T-helper 1 cell treated with Interleukin-12 subunit alpha and Interleukin-12 subunit beta and Interleukin-4 antibody, amounts not matched to agents 30 μg/mL and 1 μg/mL, for 36 hours (primary cell): ENCODE measurements around the gene EHBP1.
"Not testable (repeated sequence)": the region's sequence is repeated elsewhere in the genome, so short reads cannot be mapped to it uniquely, and the experiment has no call there.

Source experiments
- H3K27ac Mint-ChIP-seq: one replicate; pipeline ENCODE4 v1.8.0; 2021; ENCODE audit warnings: mild to moderate bottlenecking, mixed read lengths
- H3K27me3 Mint-ChIP-seq: one replicate; pipeline ENCODE4 v1.8.0; 2021; ENCODE audit warnings: low read depth, mixed read lengths
- H3K36me3 Mint-ChIP-seq: one replicate; pipeline ENCODE4 v1.8.0; 2021; ENCODE audit warnings: low read depth, mixed read lengths
- H3K4me1 Mint-ChIP-seq: one replicate; pipeline ENCODE4 v1.8.0; 2021; ENCODE audit warnings: low read depth, mixed read lengths
- H3K4me3 Mint-ChIP-seq: one replicate; pipeline ENCODE4 v1.8.0; 2021; ENCODE audit warnings: mild to moderate bottlenecking, moderate library complexity, mixed read lengths
- H3K9me3 Mint-ChIP-seq: one replicate; pipeline ENCODE4 v1.8.0; 2021; ENCODE audit warnings: mixed read lengths

EHBP1 gene

GRCh38 chr2:63064661-63065060, 359.1 kb downstream of the EHBP1 start:
- Mint-ChIP-seq H3K27ac (no peak overlapping the region), H3K36me3 (peaks cover 2% of the 10 kb centered on the region), H3K9me3 (peaks cover 5% of the 10 kb centered on the region), H3K4me3 (no peak overlapping the region), H3K27me3 (peaks cover 69% of the 10 kb centered on the region), H3K4me1 (peaks cover 3% of the 10 kb centered on the region)

GRCh38 chr2:63066265-63066664, 360.8 kb downstream of the EHBP1 start:
- H3K4me3 Mint-ChIP-seq, result no peak overlapping the region
- H3K27ac Mint-ChIP-seq, result no peak overlapping the region
- H3K36me3 Mint-ChIP-seq, result no peaks in the 10 kb centered on the region
- peaks cover 55% of the 10 kb centered on the region for H3K27me3 Mint-ChIP-seq
- no peaks in the 10 kb centered on the region for H3K9me3 Mint-ChIP-seq
- H3K4me1 Mint-ChIP-seq, result no peaks in the 10 kb centered on the region

- no peaks in the 10 kb centered on the region for H3K9me3 Mint-ChIP-seq
- H3K4me3 Mint-ChIP-seq, result no peak overlapping the region
- no peaks in the 10 kb centered on the region for H3K36me3 Mint-ChIP-seq
- no peaks in the 10 kb centered on the region for H3K4me1 Mint-ChIP-seq
- H3K27ac Mint-ChIP-seq, result no peak overlapping the region
- peaks cover 50% of the 10 kb centered on the region for H3K27me3 Mint-ChIP-seq
Measured at GRCh38 chr2:63066838-63067237, 361.3 kb downstream of the EHBP1 start.

DNA sequence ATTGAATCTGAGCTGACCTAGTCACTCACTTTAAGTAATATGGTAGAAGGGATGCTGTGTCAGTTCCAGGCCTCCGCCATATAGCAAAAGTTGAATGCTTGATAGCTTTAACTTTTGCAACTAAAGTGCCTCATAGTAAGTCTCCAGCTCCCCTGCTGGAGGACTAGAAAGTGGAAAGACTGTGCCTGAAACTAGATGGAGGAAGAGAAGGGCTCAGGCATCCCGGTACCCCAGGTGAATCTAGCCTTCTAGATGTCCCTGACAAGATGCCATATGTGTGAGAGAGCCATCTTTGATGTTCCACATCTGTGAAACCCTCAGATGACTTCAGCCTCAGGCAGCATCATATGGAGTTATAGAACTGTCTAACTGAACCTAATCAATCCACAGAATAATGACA, 366.2 kb downstream of the EHBP1 start:
- no peaks in the 10 kb centered on the region for H3K4me1 Mint-ChIP-seq
- no peak overlapping the region for H3K4me3 Mint-ChIP-seq
- H3K36me3 Mint-ChIP-seq, result no peaks in the 10 kb centered on the region
- H3K9me3 Mint-ChIP-seq, result no peaks in the 10 kb centered on the region
- H3K27me3 Mint-ChIP-seq, result peaks cover 14% of the 10 kb centered on the region
- H3K27ac Mint-ChIP-seq, result no peak overlapping the region

GRCh38 chr2:63073994-63074393, 368.5 kb downstream of the EHBP1 start:
- Mint-ChIP-seq H3K27ac (no peak overlapping the region), H3K4me3 (no peak overlapping the region), H3K4me1 (no peaks in the 10 kb centered on the region), H3K27me3 (peaks cover 4% of the 10 kb centered on the region), H3K36me3 (no peaks in the 10 kb centered on the region), H3K9me3 (no peaks in the 10 kb centered on the region)

GRCh38 chr2:63074399-63074798, 368.9 kb downstream of the EHBP1 start:
- not testable (repeated sequence) for H3K27me3 Mint-ChIP-seq, H3K27ac Mint-ChIP-seq, H3K36me3 Mint-ChIP-seq, H3K4me1 Mint-ChIP-seq, H3K9me3 Mint-ChIP-seq, H3K4me3 Mint-ChIP-seq

DNA sequence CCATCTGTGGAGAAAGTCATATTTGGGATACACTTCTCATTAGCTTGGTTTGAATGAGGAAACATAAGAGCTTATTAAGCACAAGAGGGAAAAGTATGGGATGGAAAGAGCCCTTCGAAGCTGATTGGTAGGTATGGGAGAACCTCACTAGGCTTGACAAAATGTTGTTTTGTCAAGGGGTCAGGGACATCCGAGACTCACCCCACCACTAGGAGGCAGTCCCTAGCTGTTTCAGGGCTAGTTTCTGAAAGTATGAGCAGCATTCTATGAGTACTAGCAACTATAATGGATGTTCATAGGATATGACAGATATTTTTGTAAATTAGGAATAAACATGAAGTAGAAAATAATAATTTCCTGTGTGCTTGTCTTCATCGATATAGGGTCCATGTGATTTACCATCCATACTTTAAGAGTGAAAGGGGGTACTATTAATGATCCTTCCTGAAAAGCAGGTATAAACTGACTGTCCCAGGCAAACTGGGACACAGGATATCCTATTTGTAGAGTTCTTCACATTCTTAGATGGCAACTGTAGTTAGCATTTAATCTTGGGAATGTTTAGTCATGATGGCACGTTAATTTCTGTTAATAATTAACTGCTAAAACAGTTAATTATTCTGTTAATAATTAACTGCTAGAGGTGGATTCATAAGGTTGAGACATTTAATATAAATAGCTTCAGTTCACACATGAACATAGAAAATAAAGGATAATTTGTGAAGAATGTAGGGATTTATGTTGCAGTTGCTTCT, 373.5 kb downstream of the EHBP1 start:
- H3K4me1 Mint-ChIP-seq, result no peaks in the 10 kb centered on the region
- H3K36me3 Mint-ChIP-seq, result no peaks in the 10 kb centered on the region
- no peak overlapping the region for H3K4me3 Mint-ChIP-seq
- H3K27me3 Mint-ChIP-seq, result peaks cover 7% of the 10 kb centered on the region
- no peak overlapping the region for H3K27ac Mint-ChIP-seq
- H3K9me3 Mint-ChIP-seq, result no peaks in the 10 kb centered on the region

GRCh38 chr2:63081404-63081803, 375.9 kb downstream of the EHBP1 start:
- Mint-ChIP-seq H3K4me1 (no peaks in the 10 kb centered on the region), H3K36me3 (no peaks in the 10 kb centered on the region), H3K27me3 (peaks cover 7% of the 10 kb centered on the region), H3K9me3 (no peaks in the 10 kb centered on the region), H3K27ac (no peak overlapping the region), H3K4me3 (no peak overlapping the region)

DNA sequence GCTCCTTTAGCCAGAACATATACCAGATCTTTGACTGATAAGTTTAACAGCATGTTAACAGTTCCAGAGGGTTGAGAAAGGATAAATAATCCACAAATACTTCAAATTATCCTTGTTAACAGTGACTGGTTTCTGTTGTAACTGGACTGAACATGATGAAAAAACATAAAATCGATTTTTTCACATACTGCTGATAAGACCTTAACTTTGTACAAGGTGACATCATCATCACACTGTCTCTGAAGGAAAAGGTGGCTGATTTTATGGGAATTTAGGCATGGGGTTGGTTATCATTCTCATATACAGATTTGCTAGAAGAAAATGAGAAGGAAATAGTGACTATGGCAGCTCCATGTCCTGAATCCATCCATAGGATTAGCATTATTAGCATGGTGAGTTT, 381.2 kb downstream of the EHBP1 start:
- H3K4me3 Mint-ChIP-seq, result no peak overlapping the region
- no peak overlapping the region for H3K27ac Mint-ChIP-seq
- no peaks in the 10 kb centered on the region for H3K36me3 Mint-ChIP-seq
- H3K27me3 Mint-ChIP-seq, result no peaks in the 10 kb centered on the region
- no peaks in the 10 kb centered on the region for H3K9me3 Mint-ChIP-seq
- no peaks in the 10 kb centered on the region for H3K4me1 Mint-ChIP-seq

DNA sequence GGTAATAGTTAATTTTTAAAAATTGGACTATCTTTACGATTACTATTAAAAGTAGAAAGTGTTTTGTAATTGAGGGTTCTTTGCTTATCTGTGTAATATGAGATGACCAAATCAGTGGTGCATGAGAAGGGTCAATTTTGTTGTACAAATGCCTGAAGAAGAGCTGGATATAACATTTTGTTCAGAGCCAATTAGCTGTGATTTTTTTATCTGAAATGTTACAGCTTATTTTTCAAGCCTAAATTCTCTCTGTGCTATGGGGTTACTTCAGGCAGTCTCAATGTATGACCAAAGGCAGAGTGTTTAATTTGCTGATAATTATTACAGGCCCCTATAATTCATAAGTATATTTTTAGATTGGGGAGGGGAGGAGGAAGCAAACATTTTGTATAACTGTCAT, 386.9 kb downstream of the EHBP1 start:
- Mint-ChIP-seq H3K27ac (no peak overlapping the region), H3K4me1 (no peaks in the 10 kb centered on the region), H3K27me3 (no peaks in the 10 kb centered on the region), H3K36me3 (no peaks in the 10 kb centered on the region), H3K9me3 (no peaks in the 10 kb centered on the region), H3K4me3 (no peak overlapping the region)

GRCh38 chr2:63092857-63093256, 387.3 kb downstream of the EHBP1 start:
- Mint-ChIP-seq H3K9me3 (no peaks in the 10 kb centered on the region), H3K27ac (no peak overlapping the region)

GRCh38 chr2:63093502-63093901, 388.0 kb downstream of the EHBP1 start:
- H3K4me1 Mint-ChIP-seq, result no peaks in the 10 kb centered on the region
- H3K9me3 Mint-ChIP-seq, result no peaks in the 10 kb centered on the region
- H3K27me3 Mint-ChIP-seq, result no peaks in the 10 kb centered on the region
- H3K27ac Mint-ChIP-seq, result no peak overlapping the region
- no peak overlapping the region for H3K4me3 Mint-ChIP-seq
- no peaks in the 10 kb centered on the region for H3K36me3 Mint-ChIP-seq

More at GRCh38 chr2:63092857-63093256, 387.3 kb downstream of the EHBP1 start:
- no peaks in the 10 kb centered on the region for H3K27me3 Mint-ChIP-seq
- no peaks in the 10 kb centered on the region for H3K36me3 Mint-ChIP-seq
- H3K4me3 Mint-ChIP-seq, result no peak overlapping the region
- H3K4me1 Mint-ChIP-seq, result no peaks in the 10 kb centered on the region
